Stomach (tissue), 4 donors: ENCODE results near the gene ATP8B4.

Experiments used
- CTCF ChIP-seq, 7 experiments: fragments of 450-650 bp in 4 of 7; fragments of 200-600 bp in 3 of 7; sonication (generic) in 3 of 7; IDR thresholded peaks; one replicate each; pipeline ENCODE4 v1.5.1; 2016 to 2019; ENCODE audit warnings: antibody characterized with exemption in 7 of 7, control low read depth in 2 of 7, mild to moderate bottlenecking in 1 of 7
- EP300 ChIP-seq: sonication (generic); formaldehyde crosslinking; IDR thresholded peaks from one replicate; pipeline ENCODE4 v1.6.1; 2017; ENCODE audit warnings: antibody characterized with exemption
- POLR2A ChIP-seq, 4 donors: fragments of 450-650 bp; IDR thresholded peaks; one replicate each; pipeline ENCODE4 v1.6.1; 2016; ENCODE audit warnings: antibody characterized with exemption in 4 of 4, control low read depth in 2 of 4, mild to moderate bottlenecking in 1 of 4, moderate library complexity in 1 of 4

GRCh38 chr15:49953421-49953820, 165.6 kb downstream of the ATP8B4 start:
- no peak for TF ChIP-seq CTCF (IDR thresholded peaks at IDR 0.05)
- no peak for TF ChIP-seq EP300
- no peak for TF ChIP-seq POLR2A (IDR thresholded peaks at IDR 0.05)
